ENCODE measurements around the gene CDK4. TPM values are rescaled to one million over a fixed set of nuclear protein-coding genes. Genes with fewer than 3 reads are reported as not detected.
A peak's percentile ranks its signal among the peaks of the same experiment; 100 is the strongest.

The CDK4 gene
- total and polyA plus RNA-seq, 2 of the 13 experiments (the other 11 are each of a cell fraction or from before 2014, with no cell fraction given), result 191 to 209 TPM

GRCh38 chr12:57751788-57752667 lies at the start of gene CDK4 (continued):
- TF ChIP-seq, protein P1, sequence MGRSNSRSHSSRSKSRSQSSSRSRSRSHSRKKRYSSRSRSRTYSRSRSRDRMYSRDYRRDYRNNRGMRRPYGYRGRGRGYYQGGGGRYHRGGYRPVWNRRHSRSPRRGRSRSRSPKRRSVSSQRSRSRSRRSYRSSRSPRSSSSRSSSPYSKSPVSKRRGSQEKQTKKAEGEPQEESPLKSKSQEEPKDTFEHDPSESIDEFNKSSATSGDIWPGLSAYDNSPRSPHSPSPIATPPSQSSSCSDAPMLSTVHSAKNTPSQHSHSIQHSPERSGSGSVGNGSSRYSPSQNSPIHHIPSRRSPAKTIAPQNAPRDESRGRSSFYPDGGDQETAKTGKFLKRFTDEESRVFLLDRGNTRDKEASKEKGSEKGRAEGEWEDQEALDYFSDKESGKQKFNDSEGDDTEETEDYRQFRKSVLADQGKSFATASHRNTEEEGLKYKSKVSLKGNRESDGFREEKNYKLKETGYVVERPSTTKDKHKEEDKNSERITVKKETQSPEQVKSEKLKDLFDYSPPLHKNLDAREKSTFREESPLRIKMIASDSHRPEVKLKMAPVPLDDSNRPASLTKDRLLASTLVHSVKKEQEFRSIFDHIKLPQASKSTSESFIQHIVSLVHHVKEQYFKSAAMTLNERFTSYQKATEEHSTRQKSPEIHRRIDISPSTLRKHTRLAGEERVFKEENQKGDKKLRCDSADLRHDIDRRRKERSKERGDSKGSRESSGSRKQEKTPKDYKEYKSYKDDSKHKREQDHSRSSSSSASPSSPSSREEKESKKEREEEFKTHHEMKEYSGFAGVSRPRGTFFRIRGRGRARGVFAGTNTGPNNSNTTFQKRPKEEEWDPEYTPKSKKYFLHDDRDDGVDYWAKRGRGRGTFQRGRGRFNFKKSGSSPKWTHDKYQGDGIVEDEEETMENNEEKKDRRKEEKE (IDR thresholded peaks at IDR 0.05), result no peak
- TF ChIP-seq ELF3 (CRISPR knock-in tag; IDR thresholded peaks at IDR 0.05) (peak; percentile 31; the same call in 1 of the 2 replicates), ZBTB44 (CRISPR knock-in tag; IDR thresholded peaks at IDR 0.05) (no peak), MAF1 (CRISPR knock-in tag; IDR thresholded peaks at IDR 0.05; ENCODE audit: borderline replicate concordance) (no peak; the same call in 1 of the 2 replicates), HCFC1 (IDR thresholded peaks at IDR 0.05; ENCODE audit: low read depth, low read length) (0 out of 2 replicates have a peak, but pooled peaks have one; percentile 21), ZNF672 (CRISPR knock-in tag; IDR thresholded peaks at IDR 0.05) (peak; percentile 48; the same call in 1 of the 2 replicates), HOXA5 (CRISPR knock-in tag; IDR thresholded peaks at IDR 0.05) (0 out of 2 replicates have a peak, but pooled peaks have one; percentile 63), FOXJ3 (CRISPR knock-in tag; IDR thresholded peaks at IDR 0.05; ENCODE audit: borderline replicate concordance) (no peak), ZSCAN12 (CRISPR knock-in tag; IDR thresholded peaks at IDR 0.05) (no peak), ZEB1 (IDR thresholded peaks at IDR 0.05; ENCODE audit: insufficient replicate concordance, low read depth) (no peak), ZNF256 (CRISPR knock-in tag; conservative IDR thresholded peaks at IDR 0.05) (0 out of 2 replicates have a peak, but pooled peaks have one; percentile 55)
- TF ChIP-seq, protein P2, sequence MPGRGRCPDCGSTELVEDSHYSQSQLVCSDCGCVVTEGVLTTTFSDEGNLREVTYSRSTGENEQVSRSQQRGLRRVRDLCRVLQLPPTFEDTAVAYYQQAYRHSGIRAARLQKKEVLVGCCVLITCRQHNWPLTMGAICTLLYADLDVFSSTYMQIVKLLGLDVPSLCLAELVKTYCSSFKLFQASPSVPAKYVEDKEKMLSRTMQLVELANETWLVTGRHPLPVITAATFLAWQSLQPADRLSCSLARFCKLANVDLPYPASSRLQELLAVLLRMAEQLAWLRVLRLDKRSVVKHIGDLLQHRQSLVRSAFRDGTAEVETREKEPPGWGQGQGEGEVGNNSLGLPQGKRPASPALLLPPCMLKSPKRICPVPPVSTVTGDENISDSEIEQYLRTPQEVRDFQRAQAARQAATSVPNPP (CRISPR knock-in tag; IDR thresholded peaks at IDR 0.05), result no peak; the same call in 1 of the 2 replicates
